ENCODE results near the gene CCSER1. TPM values are rescaled to one million over a fixed set of nuclear protein-coding genes. Genes with fewer than 3 reads are reported as not detected.

CCSER1 gene
- total RNA-seq, 1 donor from 2014 or later: not detected

- TF ChIP-seq CTCF (IDR thresholded peaks at IDR 0.05): no peak
- H3K27me3 Mint-ChIP-seq (ENCODE audit: low read depth): no peaks in the 10 kb centered on the region
- no peaks in the 10 kb centered on the region for H3K4me1 Mint-ChIP-seq (ENCODE audit: low read depth)
- no peaks in the 10 kb centered on the region for H3K36me3 Mint-ChIP-seq (ENCODE audit: low read depth)
- H3K27ac Mint-ChIP-seq (ENCODE audit: unreplicated experiment): no peak overlapping the region
- H3K9me3 Mint-ChIP-seq (ENCODE audit: low read depth): no peaks in the 10 kb centered on the region
- no peak for DNase-seq (ENCODE audit: low spot score)
- H3K4me3 Mint-ChIP-seq (ENCODE audit: unreplicated experiment): no peak overlapping the region
Measured at GRCh38 chr4:91220315-91220714, 1093.1 kb downstream of the CCSER1 start.

- Mint-ChIP-seq H3K27me3 (ENCODE audit: low read depth) (no peaks in the 10 kb centered on the region), H3K4me1 (ENCODE audit: low read depth) (no peaks in the 10 kb centered on the region), H3K9me3 (ENCODE audit: low read depth) (no peaks in the 10 kb centered on the region), H3K4me3 (ENCODE audit: unreplicated experiment) (no peak overlapping the region), H3K36me3 (ENCODE audit: low read depth) (no peaks in the 10 kb centered on the region), H3K27ac (ENCODE audit: unreplicated experiment) (no peak overlapping the region)
- DNase-seq (ENCODE audit: low spot score): no peak
- no peak for TF ChIP-seq CTCF (IDR thresholded peaks at IDR 0.05)
Measured at GRCh38 chr4:91222014-91222413, 1094.8 kb downstream of the CCSER1 start.

- Mint-ChIP-seq H3K4me1 (ENCODE audit: low read depth) (no peaks in the 10 kb centered on the region), H3K27ac (ENCODE audit: unreplicated experiment) (no peak overlapping the region), H3K36me3 (ENCODE audit: low read depth) (no peaks in the 10 kb centered on the region), H3K9me3 (ENCODE audit: low read depth) (no peaks in the 10 kb centered on the region), H3K27me3 (ENCODE audit: low read depth) (peaks cover 2% of the 10 kb centered on the region), H3K4me3 (ENCODE audit: unreplicated experiment) (no peak overlapping the region)
- TF ChIP-seq CTCF (IDR thresholded peaks at IDR 0.05): no peak
- DNase-seq (ENCODE audit: low spot score): no peak
Measured at GRCh38 chr4:91226867-91227266, 1099.7 kb downstream of the CCSER1 start.

- Mint-ChIP-seq H3K27me3 (ENCODE audit: low read depth) (peaks cover 5% of the 10 kb centered on the region), H3K9me3 (ENCODE audit: low read depth) (no peaks in the 10 kb centered on the region), H3K4me3 (ENCODE audit: unreplicated experiment) (no peak overlapping the region), H3K4me1 (ENCODE audit: low read depth) (no peaks in the 10 kb centered on the region), H3K36me3 (ENCODE audit: low read depth) (no peaks in the 10 kb centered on the region), H3K27ac (ENCODE audit: unreplicated experiment) (no peak overlapping the region)
- no peak for TF ChIP-seq CTCF (IDR thresholded peaks at IDR 0.05)
- no peak for DNase-seq (ENCODE audit: low spot score)
Measured at GRCh38 chr4:91228659-91229058, 1101.5 kb downstream of the CCSER1 start.

GRCh38 chr4:91233164-91233563, 1106.0 kb downstream of the CCSER1 start:
- H3K4me3 Mint-ChIP-seq (ENCODE audit: unreplicated experiment): no peak overlapping the region

More at GRCh38 chr4:91233164-91233563, 1106.0 kb downstream of the CCSER1 start:
- no peaks in the 10 kb centered on the region for H3K9me3 Mint-ChIP-seq (ENCODE audit: low read depth)
- H3K27ac Mint-ChIP-seq (ENCODE audit: unreplicated experiment): no peak overlapping the region
- no peak for DNase-seq (ENCODE audit: low spot score)
- peaks cover 5% of the 10 kb centered on the region for H3K27me3 Mint-ChIP-seq (ENCODE audit: low read depth)
- no peaks in the 10 kb centered on the region for H3K4me1 Mint-ChIP-seq (ENCODE audit: low read depth)
- no peak for TF ChIP-seq CTCF (IDR thresholded peaks at IDR 0.05)
- H3K36me3 Mint-ChIP-seq (ENCODE audit: low read depth): no peaks in the 10 kb centered on the region
